MM.1S (cell line): Measurements from ENCODE around the gene PTGER3.

Experiments
- DNase-seq: peaks from one replicate; pipeline ENCODE4 v3.0.0-alpha.2; 2015
- H2AFZ ChIP-seq: fragments of 300-600 bp; sonication (generic); 2 replicates; pipeline ENCODE4 v1.6.0; 2016; ENCODE audit warnings: antibody characterized with exemption, low read length
- H3F3A ChIP-seq: fragments of 300-600 bp; sonication (generic); 2 replicates; pipeline ENCODE4 v1.6.1; 2016; ENCODE audit warnings: mild to moderate bottlenecking, antibody characterized with exemption, low read length, moderate library complexity, mixed read lengths; ENCODE audit not compliant: insufficient read depth
- H3K27ac ChIP-seq: fragments of 300-600 bp; sonication (generic); 2 replicates; pipeline ENCODE4 v1.5.1; 2016; ENCODE audit warnings: mild to moderate bottlenecking, low read length
- H3K27me3 ChIP-seq: fragments of 300-600 bp; sonication (generic); replicated peaks from 2 replicates; pipeline ENCODE4 v1.6.0; 2016; ENCODE audit warnings: low read length; ENCODE audit not compliant: insufficient read depth
- H3K36me3 ChIP-seq: fragments of 300-600 bp; sonication (generic); replicated peaks from 2 replicates; pipeline ENCODE4 v1.6.1; 2016; ENCODE audit warnings: mild to moderate bottlenecking, low read length, mixed read lengths; ENCODE audit not compliant: insufficient read depth
- H3K4me1 ChIP-seq: fragments of 300-600 bp; sonication (generic); 2 replicates; pipeline ENCODE4 v1.6.1; 2016; ENCODE audit warnings: low read length, mixed read lengths
- H3K4me2 ChIP-seq: fragments of 300-600 bp; sonication (generic); 2 replicates; pipeline ENCODE4 v1.6.0; 2016; ENCODE audit warnings: low read depth, low read length
- H3K4me3 ChIP-seq: fragments of 300-600 bp; sonication (generic); 2 replicates; pipeline ENCODE4 v1.5.1; 2016; ENCODE audit warnings: low read length, mixed read lengths
- H3K79me2 ChIP-seq: fragments of 300-600 bp; sonication (generic); 2 replicates; pipeline ENCODE4 v1.6.1; 2016; ENCODE audit warnings: mixed run types, low read length, mixed read lengths
- H3K9ac ChIP-seq: fragments of 300-600 bp; sonication (generic); 2 replicates; pipeline ENCODE4 v1.6.1; 2016; ENCODE audit warnings: low read length, mixed read lengths
- H3K9me2 ChIP-seq: fragments of 300-600 bp; sonication (generic); replicated peaks from 2 replicates; pipeline ENCODE4 v1.6.1; 2016; ENCODE audit warnings: mild to moderate bottlenecking, low read length, mixed read lengths; ENCODE audit not compliant: insufficient read depth
- H3K9me3 ChIP-seq: fragments of 300-600 bp; sonication (generic); replicated peaks from 2 replicates; pipeline ENCODE4 v1.6.1; 2016; ENCODE audit warnings: mild to moderate bottlenecking, low read length, mixed read lengths; ENCODE audit not compliant: insufficient read depth
- H4K20me1 ChIP-seq: fragments of 300-600 bp; sonication (generic); 2 replicates; pipeline ENCODE4 v1.6.1; 2016; ENCODE audit warnings: mild to moderate bottlenecking, low read length, moderate library complexity, mixed read lengths; ENCODE audit not compliant: insufficient read depth
- CTCF ChIP-seq: fragments of 300-600 bp; sonication (generic); IDR thresholded peaks from 2 replicates; pipeline ENCODE4 v1.5.1; 2016; ENCODE audit warnings: antibody characterized with exemption, low read length, mixed read lengths
- EZH2 ChIP-seq: fragments of 300-600 bp; sonication (generic); optimal IDR thresholded peaks from 2 replicates; pipeline ENCODE3; 2017; ENCODE audit warnings: low read depth, mild to moderate bottlenecking, antibody characterized with exemption, low read length, mixed read lengths
- EZH2phosphoT487 ChIP-seq: fragments of 300-600 bp; sonication (generic); IDR thresholded peaks from 2 replicates; pipeline ENCODE4 v1.6.1; 2018; ENCODE audit warnings: antibody characterized with exemption, low read length

Gene PTGER3

DNA sequence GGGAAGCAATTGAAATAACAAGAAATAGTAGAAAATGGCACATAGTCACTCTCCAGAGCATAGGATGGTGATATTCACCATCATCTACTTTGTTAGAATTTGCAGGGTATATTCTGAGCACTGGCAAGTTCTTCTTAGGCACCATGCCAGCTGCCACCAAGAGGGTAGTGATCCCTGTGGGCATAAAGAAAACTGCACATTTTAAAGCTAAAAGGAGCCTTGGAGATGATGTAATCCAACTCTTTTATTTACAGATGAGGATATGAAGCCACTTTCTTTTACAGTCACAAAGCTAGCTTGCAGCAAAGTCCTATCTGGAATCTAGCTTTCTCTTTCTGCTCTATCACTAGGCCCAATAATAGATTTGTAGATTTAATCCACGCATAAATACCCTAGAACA, 69.0 kb downstream of the PTGER3 start:
- Histone ChIP-seq H3K79me2 (no peaks in the 10 kb centered on the region), H3K27ac (no peak overlapping the region), H3K4me2 (no peak overlapping the region), H3K4me1 (no peaks in the 10 kb centered on the region), H3K27me3 (no peaks in the 10 kb centered on the region), H3K36me3 (no peaks in the 10 kb centered on the region), H3K9ac (no peak overlapping the region), H3K9me2 (no peaks in the 10 kb centered on the region), H3F3A (no peaks in the 10 kb centered on the region), H2AFZ (no peak overlapping the region), H4K20me1 (no peaks in the 10 kb centered on the region), H3K4me3 (no peak overlapping the region), H3K9me3 (no peaks in the 10 kb centered on the region)
- no peak for DNase-seq
- TF ChIP-seq CTCF (no peak), EZH2phosphoT487 (no peak), EZH2 (no peak)

DNA sequence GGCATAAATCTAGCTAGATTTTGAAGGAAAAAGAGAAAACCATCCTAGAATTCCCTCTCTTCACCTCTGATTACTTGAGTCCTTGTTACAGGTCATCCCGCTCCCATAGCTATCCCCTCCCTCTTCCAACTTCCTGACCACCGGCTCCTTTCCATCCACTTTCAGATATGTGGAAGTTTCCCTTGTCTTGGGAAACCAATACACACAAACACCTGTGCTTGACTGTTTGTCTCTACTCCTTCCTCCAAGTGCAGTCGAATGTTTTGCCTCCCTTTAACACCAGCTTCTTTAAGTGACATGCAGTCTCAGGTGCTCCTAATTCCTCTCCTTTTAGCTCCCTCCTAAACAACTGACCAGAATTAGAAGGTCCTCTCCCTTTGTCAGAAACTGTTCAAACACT, 70.0 kb downstream of the PTGER3 start:
- no peaks in the 10 kb centered on the region for H4K20me1 ChIP-seq
- H3K4me2 ChIP-seq: no peak overlapping the region
- no peak overlapping the region for H2AFZ ChIP-seq
- no peak for DNase-seq
- TF ChIP-seq EZH2phosphoT487 (no peak), EZH2 (no peak), CTCF (no peak)
- H3K9ac ChIP-seq: no peak overlapping the region
- H3K79me2 ChIP-seq: no peaks in the 10 kb centered on the region
- H3K27me3 ChIP-seq: no peaks in the 10 kb centered on the region
- no peaks in the 10 kb centered on the region for H3K36me3 ChIP-seq
- no peak overlapping the region for H3K4me3 ChIP-seq
- H3K27ac ChIP-seq: no peak overlapping the region
- no peaks in the 10 kb centered on the region for H3K9me2 ChIP-seq
- no peaks in the 10 kb centered on the region for H3K4me1 ChIP-seq
- H3K9me3 ChIP-seq: no peaks in the 10 kb centered on the region
- no peaks in the 10 kb centered on the region for H3F3A ChIP-seq

GRCh38 chr1:70977041-70977440, 70.6 kb downstream of the PTGER3 start:
- H3K79me2 ChIP-seq: no peaks in the 10 kb centered on the region
- H3K9me2 ChIP-seq: no peaks in the 10 kb centered on the region
- no peak overlapping the region for H3K4me3 ChIP-seq
- H3K27me3 ChIP-seq: no peaks in the 10 kb centered on the region
- H3K9me3 ChIP-seq: no peaks in the 10 kb centered on the region
- TF ChIP-seq EZH2 (no peak), EZH2phosphoT487 (no peak), CTCF (no peak)
- DNase-seq: no peak
- H3K4me2 ChIP-seq: no peak overlapping the region
- H3K36me3 ChIP-seq: no peaks in the 10 kb centered on the region
- H4K20me1 ChIP-seq: no peaks in the 10 kb centered on the region
- H3F3A ChIP-seq: no peaks in the 10 kb centered on the region
- H3K9ac ChIP-seq: no peak overlapping the region
- no peak overlapping the region for H2AFZ ChIP-seq
- no peaks in the 10 kb centered on the region for H3K4me1 ChIP-seq
- no peak overlapping the region for H3K27ac ChIP-seq
